ENCODE results near the gene NEURL1B.

GRCh38 chr5:172608773-172609172 lies 32.3 kb upstream of the NEURL1B start:
- TF ChIP-seq SUZ12 (IDR thresholded peaks at IDR 0.05; ENCODE audit: extremely low read depth, insufficient read depth, insufficient read length) (no peak), ZNF274 (IDR thresholded peaks at IDR 0.05; ENCODE audit: low read depth, low read length) (no peak)
